ENCODE results near the gene FGD5.

Gene FGD5

GRCh38 chr3:14935592-14936345, 117.0 kb downstream of the FGD5 start:
- no peak for FAIRE-seq

DNA sequence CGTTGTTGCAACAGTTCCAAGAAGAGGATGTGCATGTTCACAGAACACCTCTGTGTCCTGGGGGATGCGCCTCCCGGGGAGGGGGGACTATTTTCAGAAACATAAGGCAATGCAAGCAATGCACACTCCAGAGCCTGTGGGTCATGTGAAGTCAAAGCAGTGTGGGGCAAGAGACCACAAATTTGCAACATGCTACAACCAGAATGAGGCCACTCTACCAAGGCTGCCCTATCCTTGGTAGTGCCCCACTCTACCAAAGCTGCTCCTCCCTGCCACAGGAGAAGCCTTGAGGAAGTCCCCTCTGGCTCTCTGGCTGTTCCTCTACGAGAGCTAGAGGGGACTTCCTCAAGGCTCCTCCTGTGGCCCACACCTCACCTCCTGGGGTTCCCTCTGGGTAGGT, 120.2 kb downstream of the FGD5 start:
- no peak for FAIRE-seq

GRCh38 chr3:14941871-14942270, 123.1 kb downstream of the FGD5 start:
- no peak for FAIRE-seq

- FAIRE-seq: no peak
Measured at GRCh38 chr3:14943042-14943441, 124.3 kb downstream of the FGD5 start.

GRCh38 chr3:14946236-14946635, 127.5 kb downstream of the FGD5 start:
- FAIRE-seq: no peak

- FAIRE-seq: no peak
Measured at GRCh38 chr3:14946739-14947099, 128.0 kb downstream of the FGD5 start.

DNA sequence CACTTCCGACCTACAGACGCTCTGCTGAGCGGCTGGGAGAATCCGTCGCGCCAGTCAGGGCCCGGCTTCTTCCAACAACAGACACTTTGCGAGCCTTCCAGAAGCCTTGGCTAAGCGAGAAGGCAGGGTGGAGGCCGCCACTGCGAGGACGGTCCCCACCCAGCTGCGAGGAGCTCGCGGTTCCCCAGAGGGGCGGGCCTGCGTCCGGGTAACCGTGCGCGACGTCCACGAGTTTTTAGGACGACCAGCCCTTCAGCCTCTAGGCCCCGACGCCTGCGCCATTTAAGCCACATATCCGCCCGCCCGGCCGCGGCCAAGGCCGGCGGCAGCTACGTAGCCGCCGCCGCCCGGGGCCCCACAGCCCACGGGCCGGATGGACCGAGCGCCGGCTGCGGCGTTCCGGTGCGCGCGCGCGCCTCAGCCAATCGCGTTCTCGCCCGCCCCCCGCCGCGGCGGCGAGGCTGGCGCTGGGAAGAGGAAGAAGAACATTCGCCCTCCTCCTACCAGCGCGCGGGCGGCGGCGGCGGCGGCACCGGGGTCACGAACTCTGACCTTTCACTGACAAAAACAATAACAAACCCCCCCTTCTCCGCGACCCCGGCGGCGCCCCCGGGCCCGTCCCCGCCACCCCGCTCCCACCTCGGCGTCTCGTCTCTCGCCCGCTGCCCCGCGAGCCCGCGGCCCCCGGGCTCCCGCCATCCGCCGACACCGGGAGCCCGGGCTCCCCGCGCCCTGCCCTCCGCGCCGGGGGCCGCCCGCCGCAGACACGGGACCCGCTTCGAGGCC, 128.5 kb downstream of the FGD5 start, which contains the start of gene NR2C2:
NR2C2 (plus strand) TSS at position 484 of the 786 bp plus-strand sequence. CDS start 56,332 bp downstream, outside the sequence.
- FAIRE-seq: no peak

- FAIRE-seq: peak; percentile 57
Measured at GRCh38 chr3:14947886-14948608, 129.3 kb downstream of the FGD5 start.

DNA sequence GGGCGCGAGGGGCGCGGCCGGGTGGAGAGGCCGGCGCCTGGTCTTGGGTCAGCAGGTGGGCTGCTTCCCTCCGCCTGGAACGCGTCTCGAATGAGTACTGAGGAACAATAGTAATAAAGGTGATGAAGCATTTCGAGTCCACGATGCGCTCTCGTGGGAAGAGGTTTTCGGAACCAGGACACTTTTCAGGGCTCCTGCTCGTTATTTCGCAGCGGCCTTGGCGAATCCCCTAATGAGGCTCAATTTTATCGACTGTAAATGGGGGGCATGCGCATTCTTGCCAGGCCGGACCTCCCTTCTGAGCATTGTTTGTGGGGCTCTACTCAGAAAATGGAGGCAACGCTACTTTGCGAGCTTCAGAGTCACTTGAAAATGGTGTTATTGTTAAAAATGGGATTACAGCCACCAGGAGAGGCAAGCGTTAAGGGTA, 129.9 kb downstream of the FGD5 start:
- FAIRE-seq: no peak

GRCh38 chr3:14949126-14949525, 130.4 kb downstream of the FGD5 start:
- FAIRE-seq: no peak

DNA sequence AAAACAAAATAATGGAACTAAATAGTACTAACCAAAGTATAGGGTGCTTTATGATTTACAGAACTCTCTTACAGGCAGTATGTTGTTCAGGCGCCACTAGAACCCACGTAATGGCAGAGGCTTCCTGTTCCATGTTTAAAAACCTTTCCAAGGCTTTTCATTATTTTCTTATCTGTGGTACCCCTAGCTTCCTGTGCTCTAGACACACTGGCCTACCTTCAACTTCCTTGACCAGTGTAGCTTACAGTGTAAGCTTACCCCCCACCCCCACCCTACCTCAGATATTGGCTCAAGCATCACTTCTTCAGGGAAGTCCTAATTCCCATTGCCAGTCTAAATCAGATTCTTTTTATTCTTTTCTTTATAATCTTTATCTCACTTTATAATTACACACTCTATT, 131.5 kb downstream of the FGD5 start:
- no peak for FAIRE-seq

DNA sequence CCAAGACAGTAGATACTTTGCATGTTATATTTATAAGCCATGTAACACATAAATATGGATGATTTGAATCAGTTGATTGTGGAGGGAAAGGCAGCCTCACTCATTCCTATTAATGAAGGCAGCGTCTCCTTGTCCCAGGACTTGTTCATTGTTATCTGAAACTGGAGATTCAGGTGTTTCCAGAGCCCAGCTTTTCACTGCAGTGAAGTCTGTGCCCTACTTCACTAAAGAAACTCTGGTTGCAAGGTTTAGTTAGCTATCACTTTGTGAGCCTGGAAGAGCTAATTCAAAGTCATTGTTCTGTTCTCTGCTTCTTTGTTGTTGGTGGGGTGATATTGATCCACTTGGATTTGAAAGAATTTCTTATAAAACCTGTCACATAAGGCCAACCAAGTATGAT, 138.4 kb downstream of the FGD5 start:
- FAIRE-seq: no peak

DNA sequence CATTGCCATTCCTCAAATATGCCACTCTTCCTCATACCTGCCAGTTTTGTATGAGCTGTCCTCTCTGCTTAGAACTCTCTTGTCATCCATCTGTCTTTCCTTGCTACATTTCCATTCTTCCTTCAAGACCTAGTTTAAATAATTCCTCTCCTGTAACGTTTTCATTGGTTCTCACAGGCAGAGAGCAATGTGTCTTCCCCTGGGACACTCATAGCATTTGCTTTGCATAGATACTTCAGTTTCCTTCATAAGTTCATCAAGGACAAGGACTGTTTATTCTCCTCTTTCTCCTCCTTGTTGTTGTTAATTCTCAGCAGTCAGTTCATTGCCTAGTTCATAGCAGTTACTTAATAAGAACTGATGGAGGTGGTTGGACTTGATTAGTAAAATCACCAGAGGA, 139.2 kb downstream of the FGD5 start:
- no peak for FAIRE-seq

GRCh38 chr3:14959359-14959943, 140.7 kb downstream of the FGD5 start:
- FAIRE-seq: no peak

GRCh38 chr3:14962762-14963161, 144.0 kb downstream of the FGD5 start:
- FAIRE-seq: no peak

DNA sequence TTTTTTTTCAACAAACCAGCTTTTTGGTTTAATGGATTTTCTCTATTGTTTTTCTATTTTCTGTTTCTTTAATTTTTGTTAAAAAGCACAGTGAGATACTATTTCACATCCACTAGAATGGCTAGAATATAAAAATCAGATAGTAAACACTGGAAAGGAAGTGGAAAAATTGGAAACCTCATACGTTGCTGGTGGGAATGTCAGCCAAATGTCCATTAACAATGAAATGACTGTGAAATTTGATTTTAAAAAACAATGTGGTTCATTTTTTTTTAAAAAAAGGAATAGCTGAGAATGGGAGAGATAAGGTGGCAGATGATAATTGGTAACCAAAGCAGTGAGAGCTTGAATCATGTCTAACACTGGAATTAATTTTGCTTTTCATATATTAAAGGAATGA, 148.5 kb downstream of the FGD5 start:
- no peak for FAIRE-seq

DNA sequence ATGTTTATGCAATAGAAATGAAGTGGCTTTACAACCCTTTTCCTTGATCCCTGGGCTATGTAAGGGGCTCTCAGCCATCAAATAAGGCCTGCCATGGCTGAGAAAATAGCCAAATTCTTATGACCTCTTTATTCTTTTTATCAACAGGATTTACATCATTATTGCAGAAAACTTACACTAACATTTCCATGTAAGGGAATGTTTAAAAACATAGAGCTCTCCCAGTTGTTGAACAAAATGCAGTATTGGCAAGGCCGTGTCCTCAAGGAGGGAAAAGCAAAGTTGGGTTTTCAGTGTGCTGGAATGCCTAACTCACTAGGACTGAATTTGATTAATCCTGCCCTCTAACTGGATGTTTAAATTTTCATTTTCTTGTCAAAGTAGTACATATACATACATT, 150.9 kb downstream of the FGD5 start:
- FAIRE-seq: no peak

GRCh38 chr3:14976317-14976716, 157.6 kb downstream of the FGD5 start:
- no peak for FAIRE-seq

GRCh38 chr3:14980689-14981088, 161.9 kb downstream of the FGD5 start:
- FAIRE-seq: no peak
